SK-N-SH (cell line): ENCODE measurements around the gene POLE3. TPM values are rescaled to one million over a fixed set of nuclear protein-coding genes. Genes with fewer than 3 reads are reported as not detected.

ENCODE experiments used
- CTCF ChIA-PET: fragments of 300-600, 350-600 bp; formaldehyde crosslinking; extraction: SDS; loops from one replicate; lab custom pipeline; 2021; lab: Yijun Ruan, JAX
- POLR2A ChIA-PET: fragments of 350-600 bp; sonication (Branson Sonifier 250); formaldehyde crosslinking; extraction: SDS; loops from one replicate; lab custom pipeline; 2020; ENCODE audit warnings: antibody characterized with exemption, inconsistent platforms; lab: Yijun Ruan, JAX
- DNase-seq: peaks from one replicate; pipeline ENCODE4 v3.0.0; 2012
- H2AFZ ChIP-seq: fragments of 200-600 bp; sonication (generic); 2 replicates; pipeline ENCODE4 v1.8.1; 2016; ENCODE audit warnings: antibody characterized with exemption, mild to moderate bottlenecking, low read depth
- H3F3A ChIP-seq: fragments of 200-600 bp; sonication (generic); replicated peaks from 2 replicates; pipeline ENCODE3; 2016; ENCODE audit warnings: antibody characterized with exemption, mild to moderate bottlenecking; ENCODE audit not compliant: insufficient read depth
- H3K27ac ChIP-seq, 2 experiments: fragments of 200-500 bp in 1 of 2; fragments of 200-600 bp in 1 of 2; sonication (Bioruptor generic) in 1 of 2; sonication (generic), shearing (Covaris generic) in 1 of 2; 2 replicates each; pipeline versions ENCODE4 v1.5.1 to v1.6.1; 2014 to 2016; ENCODE audit warnings: low read depth in 2 of 2, inconsistent platforms in 1 of 2, low read length in 1 of 2, mild to moderate bottlenecking in 1 of 2, mixed read lengths in 1 of 2
- H3K27me3 ChIP-seq: fragments of 200-600 bp; sonication (generic), shearing (Covaris generic); 2 replicates; pipeline ENCODE4 v1.6.1; 2016; ENCODE audit warnings: mixed run types; ENCODE audit not compliant: insufficient read depth
- H3K36me3 ChIP-seq, 2 experiments: fragments of 200-500 bp in 1 of 2; fragments of 200-600 bp in 1 of 2; sonication (Bioruptor generic) in 1 of 2; sonication (generic) in 1 of 2; replicated peaks in 1 of 2; 2 replicates each; pipeline versions ENCODE3 to v1.5.1; 2014 to 2016; ENCODE audit warnings: low read length in 1 of 2, mild to moderate bottlenecking in 1 of 2; ENCODE audit not compliant: insufficient read depth in 2 of 2, control insufficient read depth in 1 of 2
- H3K4me1 ChIP-seq, 2 experiments: fragments of 200-500 bp in 1 of 2; fragments of 200-600 bp in 1 of 2; sonication (Bioruptor generic) in 1 of 2; sonication (generic), shearing (Covaris generic) in 1 of 2; 2 replicates each; pipeline versions ENCODE4 v1.5.1 to v1.6.1; 2014 to 2016; ENCODE audit warnings: low read depth in 1 of 2, low read length in 1 of 2, mixed run types in 1 of 2; ENCODE audit not compliant: insufficient read depth in 2 of 2, control insufficient read depth in 1 of 2
- H3K4me2 ChIP-seq: fragments of 200-600 bp; sonication (generic), shearing (Covaris generic); 2 replicates; pipeline ENCODE4 v1.6.1; 2017; ENCODE audit warnings: mixed run types
- H3K4me3 ChIP-seq, 2 experiments: fragments of 200-500 bp in 1 of 2; fragments of 200-600 bp in 1 of 2; sonication (Bioruptor generic) in 1 of 2; sonication (generic), shearing (Covaris generic) in 1 of 2; 2 replicates each; pipeline versions ENCODE4 v1.5.1 to v1.8.1; 2014 to 2016; ENCODE audit warnings: low read depth in 2 of 2, inconsistent platforms in 1 of 2, low read length in 1 of 2, mild to moderate bottlenecking in 1 of 2, mixed read lengths in 1 of 2, moderate library complexity in 1 of 2
- H3K79me2 ChIP-seq: fragments of 200-600 bp; sonication (generic); 2 replicates; pipeline ENCODE4 v1.8.1; 2017; ENCODE audit warnings: mild to moderate bottlenecking; ENCODE audit not compliant: insufficient read depth
- H3K9ac ChIP-seq: fragments of 200-600 bp; sonication (generic); 2 replicates; pipeline ENCODE4 v1.6.1; 2017; ENCODE audit warnings: mixed run types
- H3K9me2 ChIP-seq: fragments of 200-600 bp; sonication (generic); 2 replicates; pipeline ENCODE4 v1.6.1; 2017; ENCODE audit warnings: mixed run types
- H3K9me3 ChIP-seq: fragments of 200-600 bp; sonication (generic); 2 replicates; pipeline ENCODE4 v1.6.1; 2017; ENCODE audit warnings: mixed run types, mild to moderate bottlenecking, moderate library complexity
- H4K20me1 ChIP-seq: fragments of 200-600 bp; sonication (generic); 2 replicates; pipeline ENCODE4 v1.6.1; 2017; ENCODE audit warnings: mild to moderate bottlenecking, mixed run types; ENCODE audit not compliant: insufficient read depth
- CHD2 ChIP-seq: fragments of 150-350 bp; IDR thresholded peaks from 2 replicates; pipeline ENCODE4 v1.6.1; 2018; ENCODE audit warnings: low read length; ENCODE audit not compliant: partially characterized antibody
- CTCF ChIP-seq: fragments of 200-600 bp; sonication (generic); IDR thresholded peaks from 2 replicates; pipeline ENCODE4 v1.6.1; 2017; ENCODE audit warnings: antibody characterized with exemption, mild to moderate bottlenecking, moderate library complexity
- ELF1 ChIP-seq: IDR thresholded peaks from 2 replicates; pipeline ENCODE4 v1.4.0; 2012
- FOSL2 ChIP-seq: IDR thresholded peaks from 2 replicates; pipeline ENCODE4 v1.4.0; 2012; ENCODE audit warnings: low read depth, mild to moderate bottlenecking, moderate library complexity, borderline replicate concordance
- GATA2 ChIP-seq: sonication (generic); formaldehyde crosslinking; IDR thresholded peaks from 2 replicates; pipeline ENCODE4 v1.5.0; 2020; ENCODE audit warnings: mild to moderate bottlenecking, missing genetic modification reagents
- JUND ChIP-seq: IDR thresholded peaks from 2 replicates; pipeline ENCODE4 v1.4.0; 2012
- MEF2A ChIP-seq: IDR thresholded peaks from 2 replicates; pipeline ENCODE4 v1.4.0; 2012; ENCODE audit warnings: low read depth, borderline replicate concordance
- NFIC ChIP-seq: IDR thresholded peaks from 2 replicates; pipeline ENCODE4 v1.4.0; 2012; ENCODE audit warnings: borderline replicate concordance
- NRF1 ChIP-seq: IDR thresholded peaks from 2 replicates; pipeline ENCODE4 v1.6.1; 2012; ENCODE audit warnings: low read depth, mild to moderate bottlenecking, low read length
- RCOR1 ChIP-seq: fragments of 150-350 bp; IDR thresholded peaks from 2 replicates; pipeline ENCODE4 v1.6.1; 2017; ENCODE audit warnings: antibody characterized with exemption, low read length
- TEAD4 ChIP-seq: IDR thresholded peaks from 2 replicates; pipeline ENCODE4 v1.4.0; 2012; ENCODE audit warnings: mild to moderate bottlenecking, borderline replicate concordance; ENCODE audit not compliant: insufficient read depth
- USF1 ChIP-seq: IDR thresholded peaks from 2 replicates; pipeline ENCODE4 v1.4.0; 2012; ENCODE audit warnings: low read depth, borderline replicate concordance
- ZBTB33 ChIP-seq: IDR thresholded peaks from 2 replicates; pipeline ENCODE4 v1.4.0; 2012; ENCODE audit warnings: low read depth, borderline replicate concordance
- WGBS: methylation state at CpG from one replicate; pipeline ENCODE4 v1.1.6; 2017; ENCODE audit warnings: low lambda C conversion rate; 5-methylcytosine and 5-hydroxymethylcytosine counted together
- polyA plus RNA-seq, 3 experiments: library from polyadenylated mRNA; depleted of rRNA; stranded (reverse); fragments of >200 nt; gene quantifications; 2 replicates each; pipeline ENCODE4 v1.2.3, GENCODE V29; 2012

The POLE3 gene
- polyA plus RNA-seq, 1 of the 3 experiments (the other 2 are of a cell fraction): 40.1 TPM

GRCh38 chr9:113399646-113400200 is 10.8 kb downstream of the POLE3 start (continued):
- TF ChIP-seq MEF2A (no peak), FOSL2 (no peak)

- Histone ChIP-seq H3K4me1 (peaks cover 8 to 10% of the 10 kb centered on the region in 2 experiments; a peak in 1 of 4 replicates), H3K4me3 (no peak overlapping the region), H3K27ac (no peak overlapping the region)
- TF ChIP-seq CTCF (no peak), NFIC (no peak), ELF1 (no peak), GATA2 (no peak), MEF2A (no peak), NRF1 (no peak), USF1 (no peak), RCOR1 (no peak), TEAD4 (no peak), CHD2 (no peak), JUND (no peak), ZBTB33 (no peak)
- TF ChIP-seq, all 33 proteins: peak for 0
- Histone ChIP-seq H2AFZ (no peak overlapping the region), H3K4me2 (peak overlapping the region; percentile 47), H3F3A (peaks cover 6% of the 10 kb centered on the region), H3K27me3 (no peaks in the 10 kb centered on the region), H3K36me3 (no peaks in the 10 kb centered on the region), H3K9ac (no peak overlapping the region), H4K20me1 (no peaks in the 10 kb centered on the region), H3K9me3 (no peaks in the 10 kb centered on the region), H3K79me2 (peaks cover 6% of the 10 kb centered on the region), H3K9me2 (no peaks in the 10 kb centered on the region)
- no peak for DNase-seq
- CTCF ChIA-PET: interaction anchor here (0.9 to 14.1 kb wide), 5 partner anchors 11 to 192 kb away, joined by 3 to 145 read pairs (median 6); partner anchors contain the start of genes C9orf43 and POLE3
- POLR2A ChIA-PET: no interaction called here
- 95% methylated on average over 5 of the region's 5 CpGs for WGBS
These were observed 11.7 kb downstream of the POLE3 start for GRCh38 chr9:113398796-113399195.
